Measurements from ENCODE around the gene EFTUD2.

The EFTUD2 gene

DNA sequence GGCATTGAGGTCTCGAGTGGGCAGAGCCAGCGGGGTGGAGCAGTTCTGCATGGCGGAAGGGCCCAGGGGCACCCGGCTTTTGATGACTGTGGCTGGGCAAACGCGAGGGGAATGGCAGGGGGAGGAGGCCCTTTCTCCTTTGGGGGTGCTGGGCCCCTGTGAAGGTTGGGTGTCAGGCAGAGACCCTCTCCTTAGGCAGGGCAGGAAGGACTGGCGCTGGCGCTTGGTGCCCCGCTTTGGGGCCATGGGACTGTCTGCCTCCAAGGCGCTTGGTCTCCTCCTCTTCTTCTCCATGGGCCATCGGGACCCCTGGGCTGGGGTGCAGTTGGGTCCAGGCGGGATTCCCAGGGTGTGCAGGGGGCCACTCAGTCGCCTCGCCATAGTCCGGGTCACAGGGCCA, 28.9 kb upstream of the EFTUD2 start:
- no peak overlapping the region for H3K9ac ChIP-seq (ENCODE audit: low read length)
- TF ChIP-seq, protein P1, sequence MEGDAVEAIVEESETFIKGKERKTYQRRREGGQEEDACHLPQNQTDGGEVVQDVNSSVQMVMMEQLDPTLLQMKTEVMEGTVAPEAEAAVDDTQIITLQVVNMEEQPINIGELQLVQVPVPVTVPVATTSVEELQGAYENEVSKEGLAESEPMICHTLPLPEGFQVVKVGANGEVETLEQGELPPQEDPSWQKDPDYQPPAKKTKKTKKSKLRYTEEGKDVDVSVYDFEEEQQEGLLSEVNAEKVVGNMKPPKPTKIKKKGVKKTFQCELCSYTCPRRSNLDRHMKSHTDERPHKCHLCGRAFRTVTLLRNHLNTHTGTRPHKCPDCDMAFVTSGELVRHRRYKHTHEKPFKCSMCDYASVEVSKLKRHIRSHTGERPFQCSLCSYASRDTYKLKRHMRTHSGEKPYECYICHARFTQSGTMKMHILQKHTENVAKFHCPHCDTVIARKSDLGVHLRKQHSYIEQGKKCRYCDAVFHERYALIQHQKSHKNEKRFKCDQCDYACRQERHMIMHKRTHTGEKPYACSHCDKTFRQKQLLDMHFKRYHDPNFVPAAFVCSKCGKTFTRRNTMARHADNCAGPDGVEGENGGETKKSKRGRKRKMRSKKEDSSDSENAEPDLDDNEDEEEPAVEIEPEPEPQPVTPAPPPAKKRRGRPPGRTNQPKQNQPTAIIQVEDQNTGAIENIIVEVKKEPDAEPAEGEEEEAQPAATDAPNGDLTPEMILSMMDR (IDR thresholded peaks at IDR 0.05; ENCODE audit: low read length): no peak
- no peak for TF ChIP-seq EZH2 (IDR thresholded peaks at IDR 0.05; ENCODE audit: borderline replicate concordance, low read length)
- H3K4me1 ChIP-seq (ENCODE audit: insufficient read depth, low read length, severe bottlenecking): no peaks in the 10 kb centered on the region
- no peaks in the 10 kb centered on the region for H3K79me2 ChIP-seq (ENCODE audit: insufficient read depth, low read length)
- H3K36me3 ChIP-seq (ENCODE audit: insufficient read depth, low read length): peaks cover 76% of the 10 kb centered on the region
- H3K27me3 ChIP-seq (ENCODE audit: insufficient read depth, low read length): no peaks in the 10 kb centered on the region
- H3K9me2 ChIP-seq (ENCODE audit: low read depth, low read length): no peaks in the 10 kb centered on the region
- no peak overlapping the region for H2AFZ ChIP-seq (ENCODE audit: low read length)
- H3K4me3 ChIP-seq (ENCODE audit: low read depth, low read length, poor library complexity, severe bottlenecking): no peak overlapping the region
- H3F3A ChIP-seq (ENCODE audit: insufficient read depth, low read length): no peaks in the 10 kb centered on the region
- H3K4me2 ChIP-seq (ENCODE audit: low read length): no peak overlapping the region
- H3K9me3 ChIP-seq (ENCODE audit: low read length): no peaks in the 10 kb centered on the region
- H4K20me1 ChIP-seq (ENCODE audit: insufficient read depth, low read length): no peaks in the 10 kb centered on the region
- no peak overlapping the region for H3K27ac ChIP-seq (ENCODE audit: low read depth, low read length, poor library complexity, severe bottlenecking)

DNA sequence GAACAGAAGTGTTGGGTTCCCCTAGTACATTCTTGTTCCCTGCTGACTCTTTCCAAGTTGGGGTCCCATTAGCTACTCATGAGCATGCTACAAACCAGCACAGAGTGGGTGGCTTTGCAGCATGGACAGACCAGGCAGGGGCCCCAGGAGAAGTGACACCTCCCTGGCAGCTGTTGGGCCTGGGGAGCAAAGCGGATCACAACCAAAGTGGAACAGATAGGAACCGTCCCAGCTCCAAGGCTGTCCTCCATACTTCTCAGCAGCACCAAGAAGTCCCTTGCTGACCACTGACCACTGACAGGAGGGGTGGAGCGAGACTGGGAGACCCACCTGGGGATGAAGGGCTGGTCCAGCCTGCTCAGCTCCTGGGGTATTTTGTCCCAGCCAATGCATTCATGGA, 28.5 kb upstream of the EFTUD2 start:
- no peaks in the 10 kb centered on the region for H3F3A ChIP-seq (ENCODE audit: insufficient read depth, low read length)
- H3K27ac ChIP-seq (ENCODE audit: low read depth, low read length, poor library complexity, severe bottlenecking): no peak overlapping the region
- no peaks in the 10 kb centered on the region for H3K4me1 ChIP-seq (ENCODE audit: insufficient read depth, low read length, severe bottlenecking)
- H3K4me2 ChIP-seq (ENCODE audit: low read length): no peak overlapping the region
- peaks cover 72% of the 10 kb centered on the region for H3K36me3 ChIP-seq (ENCODE audit: insufficient read depth, low read length)
- H3K9me2 ChIP-seq (ENCODE audit: low read depth, low read length): no peaks in the 10 kb centered on the region
- H3K79me2 ChIP-seq (ENCODE audit: insufficient read depth, low read length): no peaks in the 10 kb centered on the region
- H3K9me3 ChIP-seq (ENCODE audit: low read length): no peaks in the 10 kb centered on the region
- H4K20me1 ChIP-seq (ENCODE audit: insufficient read depth, low read length): no peaks in the 10 kb centered on the region
- H3K27me3 ChIP-seq (ENCODE audit: insufficient read depth, low read length): no peaks in the 10 kb centered on the region
- H2AFZ ChIP-seq (ENCODE audit: low read length): no peak overlapping the region
- no peak for TF ChIP-seq EZH2 (IDR thresholded peaks at IDR 0.05; ENCODE audit: borderline replicate concordance, low read length)
- TF ChIP-seq, protein P1 (IDR thresholded peaks at IDR 0.05; ENCODE audit: low read length): no peak
- H3K4me3 ChIP-seq (ENCODE audit: low read depth, low read length, poor library complexity, severe bottlenecking): no peak overlapping the region
- no peak overlapping the region for H3K9ac ChIP-seq (ENCODE audit: low read length)

DNA sequence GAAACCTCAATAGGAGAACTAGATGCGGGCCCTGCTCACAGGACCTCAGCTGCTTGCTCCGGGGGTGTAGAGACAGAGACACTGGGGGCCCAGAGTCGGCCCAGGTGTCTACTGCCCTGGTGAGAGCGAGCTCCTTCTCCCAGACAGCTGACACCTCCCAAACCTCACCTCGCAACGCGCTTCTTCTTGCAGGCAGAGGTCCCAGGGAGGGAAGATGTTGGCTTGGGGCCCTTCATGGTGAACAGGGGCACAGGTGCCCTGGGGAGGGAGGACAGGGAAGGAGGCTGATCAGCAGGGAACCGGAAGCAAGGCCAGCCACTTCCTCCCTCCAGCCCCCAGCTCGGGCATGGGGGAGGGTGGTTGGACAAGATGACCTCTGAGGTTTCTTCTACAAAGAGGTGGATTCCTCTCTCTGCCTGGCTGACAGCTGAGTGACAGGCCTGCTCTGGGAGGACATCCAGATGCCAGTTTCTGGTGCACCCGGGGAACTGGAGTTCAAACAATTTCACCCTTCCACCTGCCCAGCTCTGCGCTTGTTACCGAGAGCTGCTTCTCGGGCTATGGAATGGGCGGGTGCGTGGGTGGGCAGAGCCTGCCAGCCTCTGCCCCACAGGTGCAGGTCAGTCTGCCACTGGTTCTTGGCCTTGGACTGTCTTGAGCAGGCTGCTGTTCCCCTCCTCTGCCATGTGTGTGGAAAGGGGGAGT, 27.7 kb upstream of the EFTUD2 start:
- Histone ChIP-seq H3K9ac (ENCODE audit: low read length) (no peak overlapping the region), H3K4me1 (ENCODE audit: insufficient read depth, low read length, severe bottlenecking) (no peaks in the 10 kb centered on the region), H3K9me2 (ENCODE audit: low read depth, low read length) (no peaks in the 10 kb centered on the region), H3K27ac (ENCODE audit: low read depth, low read length, poor library complexity, severe bottlenecking) (no peak overlapping the region), H3K27me3 (ENCODE audit: insufficient read depth, low read length) (no peaks in the 10 kb centered on the region), H3K79me2 (ENCODE audit: insufficient read depth, low read length) (no peaks in the 10 kb centered on the region), H3K36me3 (ENCODE audit: insufficient read depth, low read length) (peaks cover 64% of the 10 kb centered on the region), H3K4me2 (ENCODE audit: low read length) (no peak overlapping the region), H3F3A (ENCODE audit: insufficient read depth, low read length) (no peaks in the 10 kb centered on the region), H3K4me3 (ENCODE audit: low read depth, low read length, poor library complexity, severe bottlenecking) (no peak overlapping the region), H4K20me1 (ENCODE audit: insufficient read depth, low read length) (no peaks in the 10 kb centered on the region), H2AFZ (ENCODE audit: low read length) (no peak overlapping the region), H3K9me3 (ENCODE audit: low read length) (no peaks in the 10 kb centered on the region)
- TF ChIP-seq EZH2 (IDR thresholded peaks at IDR 0.05; ENCODE audit: borderline replicate concordance, low read length): no peak
- TF ChIP-seq, protein P1 (IDR thresholded peaks at IDR 0.05; ENCODE audit: low read length): no peak
